Heart left ventricle (tissue), 13 donors: Measurements from ENCODE around the gene PLCB4.

Experiments
- POLR2A ChIP-seq, 2 donors: fragments of 450-650 bp; IDR thresholded peaks; one replicate each; pipeline ENCODE4 v1.6.1; 2017; ENCODE audit warnings: antibody characterized with exemption in 2 of 2, mild to moderate bottlenecking in 2 of 2, moderate library complexity in 2 of 2
- TF ChIP-seq, protein P1 (sequence below), 12 donors: fragments of 200-600 bp; sonication (generic) in 4 of 12; IDR thresholded peaks; one replicate each; pipeline versions ENCODE4 v1.5.0 to v1.8.0; 2018 to 2022; ENCODE audit warnings: antibody characterized with exemption in 12 of 12, mild to moderate bottlenecking in 5 of 12
- donor health status: ischemic (EF 13 %, LVEDD 7.1; RV severe dilation, severe dysfunction).
- donor health status: DM: no; HTN: yes; CAD: no.
- donor health status: DM: no; HTN: no; CAD: no.
- donor health status: ischemic (EF 25% LVEDD 6.9; RV normal size, moderate dysfunction).
- donor health status: ischemic (EF 25% LVEDD 5.7; RV mildly dilated, moderate dysfunction).
- donor health status: ischemic (EF 35%, LVEDD 5.7; RV mildly dilated, moderate dysfunction).
- donor health status: nonischemic (EF 11% LVEDD 7.7; RV severe dilation, severe dysfunction).
- donor health status: DM: yes; HTN: yes; CAD: no.
- donor health status: PGD.
- donor health status: ischemic (EF 29% LVEDD 5.4; RV normal size, mild dysfunction).
- donor health status: nonischemic (EF 23%, LVEDD 6.1; RV moderate dilation, normal function).

DNA sequence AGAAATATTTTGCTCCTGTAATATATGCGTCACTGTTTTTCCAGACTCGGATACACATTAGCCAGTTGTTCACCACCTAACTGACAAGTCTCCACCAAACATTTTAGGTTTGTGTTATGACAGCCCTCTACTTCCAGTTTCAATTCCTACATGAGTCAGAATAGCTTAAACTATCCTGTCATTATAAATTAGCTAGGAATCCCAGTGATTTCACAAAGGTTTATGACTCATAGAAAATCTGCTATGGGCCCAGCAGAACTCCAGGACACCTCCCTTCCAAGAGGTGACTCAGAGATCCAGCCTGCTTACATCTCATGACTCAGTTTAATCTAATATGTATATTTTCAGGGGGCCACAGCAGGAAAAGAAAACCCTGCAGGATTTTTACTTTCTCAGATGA lies 17.4 kb upstream of the PLCB4 start:
- TF ChIP-seq, protein P1, sequence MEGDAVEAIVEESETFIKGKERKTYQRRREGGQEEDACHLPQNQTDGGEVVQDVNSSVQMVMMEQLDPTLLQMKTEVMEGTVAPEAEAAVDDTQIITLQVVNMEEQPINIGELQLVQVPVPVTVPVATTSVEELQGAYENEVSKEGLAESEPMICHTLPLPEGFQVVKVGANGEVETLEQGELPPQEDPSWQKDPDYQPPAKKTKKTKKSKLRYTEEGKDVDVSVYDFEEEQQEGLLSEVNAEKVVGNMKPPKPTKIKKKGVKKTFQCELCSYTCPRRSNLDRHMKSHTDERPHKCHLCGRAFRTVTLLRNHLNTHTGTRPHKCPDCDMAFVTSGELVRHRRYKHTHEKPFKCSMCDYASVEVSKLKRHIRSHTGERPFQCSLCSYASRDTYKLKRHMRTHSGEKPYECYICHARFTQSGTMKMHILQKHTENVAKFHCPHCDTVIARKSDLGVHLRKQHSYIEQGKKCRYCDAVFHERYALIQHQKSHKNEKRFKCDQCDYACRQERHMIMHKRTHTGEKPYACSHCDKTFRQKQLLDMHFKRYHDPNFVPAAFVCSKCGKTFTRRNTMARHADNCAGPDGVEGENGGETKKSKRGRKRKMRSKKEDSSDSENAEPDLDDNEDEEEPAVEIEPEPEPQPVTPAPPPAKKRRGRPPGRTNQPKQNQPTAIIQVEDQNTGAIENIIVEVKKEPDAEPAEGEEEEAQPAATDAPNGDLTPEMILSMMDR (IDR thresholded peaks at IDR 0.05): no peak
- no peak for TF ChIP-seq POLR2A (IDR thresholded peaks at IDR 0.05)
